ENCODE results near the gene LRMDA.

DNA sequence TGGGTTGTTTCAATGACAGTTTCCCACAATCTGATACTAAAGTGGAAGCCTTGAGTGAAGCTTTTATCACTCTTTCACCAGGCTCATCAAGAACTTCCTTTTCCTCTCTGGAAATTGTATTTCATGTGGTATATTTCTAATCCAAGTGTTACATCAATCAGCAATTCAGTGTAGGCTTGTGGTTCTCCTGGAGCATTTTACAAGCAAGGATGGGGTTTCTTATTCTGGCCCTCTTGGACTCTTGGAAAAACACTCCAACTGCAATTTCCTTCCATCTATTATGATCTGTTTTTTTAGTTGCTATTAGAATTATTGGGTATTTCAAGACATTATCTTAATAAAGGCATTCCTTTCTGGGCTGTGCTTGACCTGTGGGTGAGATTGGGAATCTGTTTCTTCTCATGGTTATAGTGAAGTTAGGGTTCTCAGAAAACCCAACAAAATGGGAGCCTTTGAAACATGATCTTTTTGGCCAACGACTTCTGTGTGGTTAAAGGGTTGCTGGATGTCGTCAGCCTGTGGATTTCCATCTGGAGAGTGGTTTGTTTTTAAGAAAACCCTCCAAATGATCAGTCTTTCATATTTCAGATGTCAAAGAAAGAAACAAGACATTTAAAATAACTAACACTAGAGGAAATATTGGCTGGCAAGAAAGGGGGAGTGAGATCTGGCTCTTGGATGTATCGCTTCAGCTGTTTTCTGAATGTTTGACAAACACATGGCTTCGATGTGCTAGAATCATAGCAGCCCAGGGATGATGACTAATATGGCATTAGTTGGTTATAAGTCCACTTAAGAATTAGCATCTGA lies 540.2 kb downstream of the LRMDA start:
- TF ChIP-seq EP300 (IDR thresholded peaks at IDR 0.05): no peak
- TF ChIP-seq, protein P1, sequence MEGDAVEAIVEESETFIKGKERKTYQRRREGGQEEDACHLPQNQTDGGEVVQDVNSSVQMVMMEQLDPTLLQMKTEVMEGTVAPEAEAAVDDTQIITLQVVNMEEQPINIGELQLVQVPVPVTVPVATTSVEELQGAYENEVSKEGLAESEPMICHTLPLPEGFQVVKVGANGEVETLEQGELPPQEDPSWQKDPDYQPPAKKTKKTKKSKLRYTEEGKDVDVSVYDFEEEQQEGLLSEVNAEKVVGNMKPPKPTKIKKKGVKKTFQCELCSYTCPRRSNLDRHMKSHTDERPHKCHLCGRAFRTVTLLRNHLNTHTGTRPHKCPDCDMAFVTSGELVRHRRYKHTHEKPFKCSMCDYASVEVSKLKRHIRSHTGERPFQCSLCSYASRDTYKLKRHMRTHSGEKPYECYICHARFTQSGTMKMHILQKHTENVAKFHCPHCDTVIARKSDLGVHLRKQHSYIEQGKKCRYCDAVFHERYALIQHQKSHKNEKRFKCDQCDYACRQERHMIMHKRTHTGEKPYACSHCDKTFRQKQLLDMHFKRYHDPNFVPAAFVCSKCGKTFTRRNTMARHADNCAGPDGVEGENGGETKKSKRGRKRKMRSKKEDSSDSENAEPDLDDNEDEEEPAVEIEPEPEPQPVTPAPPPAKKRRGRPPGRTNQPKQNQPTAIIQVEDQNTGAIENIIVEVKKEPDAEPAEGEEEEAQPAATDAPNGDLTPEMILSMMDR (IDR thresholded peaks at IDR 0.05): no peak

Data from sigmoid colon (tissue), 4 donors.